Measurements from ENCODE around the gene TAF11L4. TPM values are rescaled to one million over a fixed set of nuclear protein-coding genes. Genes with fewer than 3 reads are reported as not detected.
"Not testable (repeated sequence)": the region's sequence is repeated elsewhere in the genome, so short reads cannot be mapped to it uniquely, and the experiment has no call there.

Gene TAF11L4
- total RNA-seq, 2 donors from 2014 or later = not detected

- not testable (repeated sequence) for H3K4me1 ChIP-seq; H3K4me3 ChIP-seq; H3K27ac ChIP-seq; H3K27me3 ChIP-seq; DNase-seq (ENCODE audit: low spot score); H3K36me3 ChIP-seq; H3K9me3 ChIP-seq
Observed at GRCh38 chr5:17528369-17528768, 6.8 kb downstream of the TAF11L4 start, which contains the start of gene TAF11L6. TAF11L6 (plus strand) TSS chr5:17528669.

Other genes starting within 250 kb of the TAF11L4 start
- not detected for gene TAF11L2, start 23.6 kb upstream of the TAF11L4 start, total RNA-seq
- gene TAF11L3, start 3.4 kb upstream of the TAF11L4 start, total RNA-seq = not detected
- gene TAF11L5, start 3.4 kb downstream of the TAF11L4 start, total RNA-seq = not detected
- gene TAF11L6, start 6.9 kb downstream of the TAF11L4 start, total RNA-seq = not detected
- gene TAF11L7, start 64.0 kb downstream of the TAF11L4 start, total RNA-seq = not detected
- gene TAF11L8, start 69.2 kb downstream of the TAF11L4 start, total RNA-seq = not detected
- gene TAF11L9, start 72.6 kb downstream of the TAF11L4 start, total RNA-seq = not detected
- gene TAF11L10, start 76.0 kb downstream of the TAF11L4 start, total RNA-seq = not detected
- not detected for gene TAF11L11, start 82.4 kb downstream of the TAF11L4 start, total RNA-seq
- not detected for gene TAF11L12, start 88.6 kb downstream of the TAF11L4 start, total RNA-seq
- not detected for gene TAF11L13, start 110.3 kb downstream of the TAF11L4 start, total RNA-seq
- not detected for gene TAF11L14, start 112.7 kb downstream of the TAF11L4 start, total RNA-seq

Measured in right atrium auricular region (tissue), 2 donors.